Loucy (cell line): ENCODE results near the gene GUCA2A.

Experiments used
- EZH2phosphoT487 ChIP-seq: fragments of 200-600 bp; IDR thresholded peaks from 2 replicates; pipeline ENCODE4 v1.6.1; 2018; ENCODE audit warnings: antibody characterized with exemption, mild to moderate bottlenecking, moderate library complexity, borderline replicate concordance
- TF ChIP-seq, protein P1 (sequence below): fragments of 200-600 bp; sonication (generic); conservative IDR thresholded peaks from 2 replicates; pipeline ENCODE4 v1.5.1; 2014; ENCODE audit warnings: mild to moderate bottlenecking, antibody characterized with exemption, low read length

DNA sequence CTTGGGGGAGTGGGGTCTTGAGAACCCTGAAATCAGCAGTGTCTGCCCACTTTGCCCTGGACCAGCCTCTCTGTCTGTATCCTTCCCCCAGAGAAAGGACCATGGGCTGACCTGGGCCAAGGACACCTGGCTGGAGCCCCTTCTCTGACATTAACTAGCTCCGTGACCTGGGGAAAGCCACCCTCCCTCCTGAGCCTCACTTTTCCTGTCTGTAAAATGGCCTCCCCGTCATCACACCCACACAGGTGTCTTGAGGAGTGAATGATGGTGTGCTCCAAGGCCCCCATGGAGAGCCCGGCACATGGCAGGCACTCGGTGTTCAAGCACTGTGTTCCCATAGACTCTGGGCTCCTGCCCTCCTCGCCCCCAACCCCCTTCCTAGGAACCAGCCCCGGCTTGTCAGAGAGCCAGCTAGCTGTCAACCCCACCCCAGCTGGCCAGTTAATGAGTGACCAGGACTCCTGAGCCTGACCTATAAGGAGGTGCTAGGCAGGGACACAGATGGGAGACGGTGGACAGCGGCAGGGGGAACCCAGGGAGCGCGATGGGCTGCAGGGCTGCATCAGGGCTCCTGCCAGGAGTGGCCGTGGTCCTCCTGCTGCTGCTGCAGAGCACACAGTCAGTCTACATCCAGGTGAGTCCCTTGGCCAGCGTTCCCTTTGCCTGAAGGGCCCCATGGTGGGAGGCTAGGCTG is 11.5 kb downstream of the GUCA2A start, which contains the start of gene GUCA2B:
- TF ChIP-seq, protein P1, sequence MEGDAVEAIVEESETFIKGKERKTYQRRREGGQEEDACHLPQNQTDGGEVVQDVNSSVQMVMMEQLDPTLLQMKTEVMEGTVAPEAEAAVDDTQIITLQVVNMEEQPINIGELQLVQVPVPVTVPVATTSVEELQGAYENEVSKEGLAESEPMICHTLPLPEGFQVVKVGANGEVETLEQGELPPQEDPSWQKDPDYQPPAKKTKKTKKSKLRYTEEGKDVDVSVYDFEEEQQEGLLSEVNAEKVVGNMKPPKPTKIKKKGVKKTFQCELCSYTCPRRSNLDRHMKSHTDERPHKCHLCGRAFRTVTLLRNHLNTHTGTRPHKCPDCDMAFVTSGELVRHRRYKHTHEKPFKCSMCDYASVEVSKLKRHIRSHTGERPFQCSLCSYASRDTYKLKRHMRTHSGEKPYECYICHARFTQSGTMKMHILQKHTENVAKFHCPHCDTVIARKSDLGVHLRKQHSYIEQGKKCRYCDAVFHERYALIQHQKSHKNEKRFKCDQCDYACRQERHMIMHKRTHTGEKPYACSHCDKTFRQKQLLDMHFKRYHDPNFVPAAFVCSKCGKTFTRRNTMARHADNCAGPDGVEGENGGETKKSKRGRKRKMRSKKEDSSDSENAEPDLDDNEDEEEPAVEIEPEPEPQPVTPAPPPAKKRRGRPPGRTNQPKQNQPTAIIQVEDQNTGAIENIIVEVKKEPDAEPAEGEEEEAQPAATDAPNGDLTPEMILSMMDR = no peak
- TF ChIP-seq EZH2phosphoT487 = no peak
